BJ (cell line): ENCODE measurements around the gene ARL8A. TPM values are rescaled to one million over a fixed set of nuclear protein-coding genes. Genes with fewer than 3 reads are reported as not detected.

Experiments
- CTCF ChIA-PET: fragments of 350-600 bp; formaldehyde crosslinking; extraction: SDS; loops from one replicate; lab custom pipeline; 2021; ENCODE audit warnings: antibody characterized with exemption, inconsistent platforms; lab: Yijun Ruan, JAX
- POLR2A ChIA-PET: fragments of 300-600 bp; sonication (Branson Sonifier 250); formaldehyde crosslinking; extraction: SDS; loops from one replicate; lab custom pipeline; 2021; ENCODE audit warnings: antibody characterized with exemption; lab: Charles Lee
- DNase-seq: peaks from one replicate; pipeline ENCODE4 v3.0.0-alpha.2; 2011; ENCODE audit warnings: low read depth
- H3K27me3 ChIP-seq: 2 replicates; pipeline ENCODE4 v1.6.0; 2011; ENCODE audit warnings: low read length; ENCODE audit not compliant: control insufficient read depth, insufficient read depth
- H3K36me3 ChIP-seq: 2 replicates; pipeline ENCODE4 v1.5.1; 2011; ENCODE audit warnings: low read length; ENCODE audit not compliant: control insufficient read depth, insufficient read depth
- H3K4me3 ChIP-seq: 2 replicates; pipeline ENCODE4 v1.5.1; 2011; ENCODE audit warnings: low read depth, mild to moderate bottlenecking, control low read depth, low read length
- polyA plus RNA-seq: library from polyadenylated mRNA; depleted of rRNA; stranded (reverse); fragments of >200 nt; gene quantifications from 2 replicates; pipeline ENCODE4 v1.2.3, GENCODE V29; 2011
- TF ChIP-seq, protein P1 (sequence below): IDR thresholded peaks from 2 replicates; pipeline ENCODE4 v1.5.1; 2011; ENCODE audit warnings: low read depth, mild to moderate bottlenecking, control low read depth, inconsistent platforms, low read length, moderate library complexity; ENCODE audit not compliant: insufficient read depth

ARL8A gene
- polyA plus RNA-seq, 1 experiment, result 76.6 TPM

GRCh38 chr1:202189918-202190715, 45.6 kb upstream of the ARL8A start:
- ChIA-PET POLR2A (no interaction called here), CTCF (interaction anchor here (0.6 to 10.8 kb wide), 38 partner anchors 8 to 529 kb away, joined by 3 to 206 read pairs (median 6); no protein-coding TSS in a partner anchor)
- no peaks in the 10 kb centered on the region for H3K36me3 ChIP-seq
- peaks cover 26% of the 10 kb centered on the region for H3K27me3 ChIP-seq
- no peak for DNase-seq
- H3K4me3 ChIP-seq, result no peak overlapping the region
- TF ChIP-seq, protein P1, sequence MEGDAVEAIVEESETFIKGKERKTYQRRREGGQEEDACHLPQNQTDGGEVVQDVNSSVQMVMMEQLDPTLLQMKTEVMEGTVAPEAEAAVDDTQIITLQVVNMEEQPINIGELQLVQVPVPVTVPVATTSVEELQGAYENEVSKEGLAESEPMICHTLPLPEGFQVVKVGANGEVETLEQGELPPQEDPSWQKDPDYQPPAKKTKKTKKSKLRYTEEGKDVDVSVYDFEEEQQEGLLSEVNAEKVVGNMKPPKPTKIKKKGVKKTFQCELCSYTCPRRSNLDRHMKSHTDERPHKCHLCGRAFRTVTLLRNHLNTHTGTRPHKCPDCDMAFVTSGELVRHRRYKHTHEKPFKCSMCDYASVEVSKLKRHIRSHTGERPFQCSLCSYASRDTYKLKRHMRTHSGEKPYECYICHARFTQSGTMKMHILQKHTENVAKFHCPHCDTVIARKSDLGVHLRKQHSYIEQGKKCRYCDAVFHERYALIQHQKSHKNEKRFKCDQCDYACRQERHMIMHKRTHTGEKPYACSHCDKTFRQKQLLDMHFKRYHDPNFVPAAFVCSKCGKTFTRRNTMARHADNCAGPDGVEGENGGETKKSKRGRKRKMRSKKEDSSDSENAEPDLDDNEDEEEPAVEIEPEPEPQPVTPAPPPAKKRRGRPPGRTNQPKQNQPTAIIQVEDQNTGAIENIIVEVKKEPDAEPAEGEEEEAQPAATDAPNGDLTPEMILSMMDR, result peak; percentile 34

GRCh38 chr1:202189001-202189790, 44.7 kb upstream of the ARL8A start:
- Histone ChIP-seq H3K36me3 (no peaks in the 10 kb centered on the region), H3K27me3 (peaks cover 22% of the 10 kb centered on the region), H3K4me3 (no peak overlapping the region)
- ChIA-PET POLR2A (no interaction called here), CTCF (interaction anchor here (0.6 to 10.8 kb wide), 43 partner anchors 9 to 1082 kb away, joined by 3 to 206 read pairs (median 6); no protein-coding TSS in a partner anchor)
- DNase-seq, result no peak
- TF ChIP-seq, protein P1, result peak; percentile 82

DNA sequence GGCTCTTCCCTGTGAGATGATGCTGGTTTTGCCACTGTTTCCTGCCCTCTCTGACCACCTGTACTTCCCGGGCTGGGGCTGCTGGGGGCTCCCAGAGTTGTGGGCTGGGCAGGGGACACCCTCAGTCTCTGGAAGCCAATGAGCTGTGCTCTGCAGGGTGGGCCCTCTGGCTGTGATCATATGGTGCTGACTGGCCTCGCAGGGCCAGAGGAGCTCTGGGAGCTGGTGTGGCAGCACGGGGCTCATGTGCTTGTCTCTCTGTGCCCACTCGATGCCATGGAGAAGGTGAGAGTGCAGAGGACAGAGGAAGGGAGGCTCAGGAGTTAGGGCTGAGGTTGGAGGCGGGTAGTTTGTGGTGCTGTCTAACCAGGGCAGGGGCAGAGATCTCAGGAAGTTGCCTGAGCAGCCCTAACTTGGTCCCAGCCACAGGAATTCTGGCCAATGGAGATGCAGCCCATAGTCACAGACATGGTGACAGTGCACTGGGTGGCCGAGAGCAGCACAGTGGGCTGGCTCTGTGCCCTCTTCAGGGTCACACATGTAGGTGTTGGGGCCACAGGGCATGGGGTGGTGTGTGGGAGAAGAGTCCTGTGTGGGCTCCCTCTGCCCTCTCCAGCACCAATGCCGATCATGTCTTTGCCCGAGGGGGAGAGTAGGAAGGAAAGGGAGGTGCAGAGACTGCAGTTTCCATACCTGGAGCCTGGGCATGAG, 43.3 kb upstream of the ARL8A start:
- POLR2A ChIA-PET, result no interaction called here
- CTCF ChIA-PET, result interaction anchor here (0.9 to 10.8 kb wide), 15 partner anchors 12 to 532 kb away, joined by 3 to 206 read pairs (median 10); no protein-coding TSS in a partner anchor
- TF ChIP-seq, protein P1, result no peak

DNA sequence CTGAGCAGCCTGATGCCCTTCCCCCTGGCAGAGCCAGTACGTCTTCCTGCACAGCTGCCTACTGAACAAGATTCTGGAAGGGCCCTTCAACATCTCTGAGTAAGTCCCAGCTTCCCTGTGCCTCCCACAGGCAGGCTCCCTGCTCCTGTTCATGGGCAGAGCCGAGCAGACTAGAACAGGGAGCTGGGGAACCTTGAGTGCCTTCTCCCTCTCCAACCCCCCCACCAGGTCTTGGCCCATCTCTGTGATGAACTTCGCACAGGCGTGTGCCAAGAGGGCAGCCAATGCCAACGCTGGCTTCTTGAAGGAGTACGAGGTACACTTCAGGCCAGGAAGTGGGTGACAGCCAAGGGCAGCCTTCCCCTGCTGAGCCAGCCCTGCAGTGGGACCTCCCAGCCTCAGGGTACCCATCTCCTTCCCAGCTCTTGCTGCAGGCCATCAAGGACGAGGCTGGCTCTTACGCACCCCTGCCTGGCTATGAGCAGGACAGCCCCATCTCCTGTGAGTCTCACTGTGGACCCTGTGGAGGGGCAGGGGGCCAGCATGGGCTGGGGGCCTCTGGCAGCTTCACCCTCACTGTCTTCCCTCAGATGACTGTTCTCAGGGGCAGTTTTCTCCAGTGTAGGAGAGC, 42.6 kb upstream of the ARL8A start:
- Histone ChIP-seq H3K4me3 (no peak overlapping the region), H3K36me3 (no peaks in the 10 kb centered on the region), H3K27me3 (peaks cover 15% of the 10 kb centered on the region)
- TF ChIP-seq, protein P1, result no peak
- no peak for DNase-seq
- ChIA-PET POLR2A (no interaction called here), CTCF (interaction anchor here (0.9 to 10.8 kb wide), 9 partner anchors 11 to 532 kb away, joined by 3 to 206 read pairs (median 15); partner anchors contain the start of gene UBE2T)

More for the DNA sequence above, 43.3 kb upstream of the ARL8A start:
- Histone ChIP-seq H3K4me3 (no peak overlapping the region), H3K27me3 (peaks cover 13% of the 10 kb centered on the region), H3K36me3 (no peaks in the 10 kb centered on the region)
- DNase-seq, result no peak
